GM18519 (cell line): ENCODE results near the gene NRDE2.
"Not testable (repeated sequence)": the region's sequence is repeated elsewhere in the genome, so short reads cannot be mapped to it uniquely, and the experiment has no call there.

Experiments used
- ATAC-seq: cut with Tn5 transposase; IDR thresholded peaks from one replicate; pipeline ENCODE4 v1.9.1; 2021; ENCODE audit warnings: mild to moderate bottlenecking, moderate library complexity; ENCODE audit not compliant: unreplicated experiment, low FRiP score

The NRDE2 gene

GRCh38 chr14:90342327-90342726 is 10.6 kb upstream of the NRDE2 start:
- ATAC-seq, result no peak

GRCh38 chr14:90341784-90342183 is 10.0 kb upstream of the NRDE2 start:
- ATAC-seq, result no peak

- not testable (repeated sequence) for ATAC-seq
Measured at GRCh38 chr14:90341232-90341631, 9.5 kb upstream of the NRDE2 start.

GRCh38 chr14:90336985-90337384 is 5.2 kb upstream of the NRDE2 start:
- ATAC-seq, result no peak

- no peak for ATAC-seq
Measured at GRCh38 chr14:90336401-90336800, 4.7 kb upstream of the NRDE2 start.

GRCh38 chr14:90332271-90332584 is 487 bp upstream of the NRDE2 start:
- no peak for ATAC-seq

- no peak for ATAC-seq
Measured at GRCh38 chr14:90330203-90331196, 1.2 kb downstream of the NRDE2 start.

GRCh38 chr14:90321891-90322290 is 9.8 kb downstream of the NRDE2 start:
- no peak for ATAC-seq

- no peak for ATAC-seq
Measured at GRCh38 chr14:90319634-90320541, 11.9 kb downstream of the NRDE2 start.

GRCh38 chr14:90319173-90319572 is 12.6 kb downstream of the NRDE2 start:
- no peak for ATAC-seq

GRCh38 chr14:90318016-90318415 is 13.7 kb downstream of the NRDE2 start:
- ATAC-seq, result no peak

GRCh38 chr14:90317286-90317685 is 14.5 kb downstream of the NRDE2 start:
- ATAC-seq, result no peak

GRCh38 chr14:90308561-90308960 is 23.2 kb downstream of the NRDE2 start:
- no peak for ATAC-seq

GRCh38 chr14:90305176-90305601 is 26.6 kb downstream of the NRDE2 start:
- no peak for ATAC-seq

GRCh38 chr14:90304502-90304901 is 27.2 kb downstream of the NRDE2 start:
- no peak for ATAC-seq

- ATAC-seq, result no peak
Measured at GRCh38 chr14:90303473-90303872, 28.3 kb downstream of the NRDE2 start.

GRCh38 chr14:90302529-90303303 is 29.0 kb downstream of the NRDE2 start:
- no peak for ATAC-seq

GRCh38 chr14:90301668-90302090 is 30.1 kb downstream of the NRDE2 start:
- ATAC-seq, result no peak

- no peak for ATAC-seq
Measured at GRCh38 chr14:90301122-90301521, 30.6 kb downstream of the NRDE2 start.

- no peak for ATAC-seq
Measured at GRCh38 chr14:90300611-90301047, 31.1 kb downstream of the NRDE2 start.
